Measurements from ENCODE around the gene TMEM139. TPM values are rescaled to one million over a fixed set of nuclear protein-coding genes. Genes with fewer than 3 reads are reported as not detected.
A peak's percentile ranks its signal among the peaks of the same experiment; 100 is the strongest.

TMEM139 gene
- total RNA-seq, 1 donor from 2014 or later, result 1.0 TPM

DNA sequence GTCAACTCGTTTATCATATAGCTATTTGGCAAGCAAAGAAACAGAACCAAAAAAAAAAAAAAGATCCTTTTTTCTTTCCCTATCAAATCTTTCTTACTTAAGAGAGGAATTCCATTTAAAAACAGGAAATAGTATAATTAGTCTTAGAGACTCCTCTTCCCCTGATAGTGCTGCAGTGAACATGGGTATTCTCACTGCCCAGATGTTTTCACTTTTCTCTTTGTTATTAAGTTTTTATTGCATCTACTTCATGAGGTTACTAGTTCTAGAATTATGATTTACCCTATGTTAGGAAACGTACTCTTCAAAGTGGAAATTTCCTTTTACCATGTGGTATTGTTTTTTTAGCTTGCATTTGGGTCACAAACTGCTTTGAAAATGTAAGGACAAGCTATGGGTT is 11.9 kb downstream of the TMEM139 start:
- Histone ChIP-seq H3K9me3 (ENCODE audit: control insufficient read depth in 3 of 3, low read length in 3 of 3) (no peaks in the 10 kb centered on the region), H3K27me3 (ENCODE audit: control insufficient read depth in 3 of 3, insufficient read depth in 3 of 3, low read length in 3 of 3) (no peaks in the 10 kb centered on the region), H3K9ac (ENCODE audit: low read depth in 1 of 3, low read length in 3 of 3) (peak overlapping the region in 1 of 3 donors; percentile 28), H3K4me3 (ENCODE audit: low read length in 3 of 3) (no peak overlapping the region), H3K27ac (ENCODE audit: low read depth, low read length) (peak overlapping the region; percentile 10), H3K36me3 (ENCODE audit: control insufficient read depth in 3 of 3, insufficient read depth in 3 of 3, low read length in 3 of 3) (peaks cover 51 to 74% (median 73%) of the 10 kb centered on the region in 3 donors), H3K4me1 (ENCODE audit: control insufficient read depth in 3 of 3, insufficient read depth in 3 of 3, low read length in 3 of 3) (peaks cover 0 to 20% (median 3%) of the 10 kb centered on the region in 3 donors)

DNA sequence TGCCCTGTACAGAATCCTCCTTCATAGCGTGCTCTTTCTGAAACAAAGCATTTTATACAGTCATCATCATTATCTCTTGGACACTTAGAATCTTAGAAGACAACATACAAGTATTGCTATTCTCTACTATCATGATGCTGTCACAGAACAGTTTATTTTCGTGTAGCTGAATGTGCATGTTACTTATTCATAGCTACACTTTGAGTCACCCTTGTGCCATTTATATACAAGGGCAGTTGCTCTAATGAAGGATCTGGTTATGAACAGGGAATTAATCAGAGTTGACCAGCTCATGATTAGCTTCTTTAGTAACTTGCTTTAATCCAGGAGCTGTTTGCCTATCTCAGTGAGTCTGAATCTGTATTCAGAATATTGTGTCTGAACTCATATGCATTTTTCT is 14.6 kb downstream of the TMEM139 start:
- Histone ChIP-seq H3K4me3 (ENCODE audit: low read length in 3 of 3) (no peak overlapping the region), H3K9me3 (ENCODE audit: control insufficient read depth in 3 of 3, low read length in 3 of 3) (no peaks in the 10 kb centered on the region), H3K9ac (ENCODE audit: low read depth in 1 of 3, low read length in 3 of 3) (no peak overlapping the region), H3K4me1 (ENCODE audit: control insufficient read depth in 3 of 3, insufficient read depth in 3 of 3, low read length in 3 of 3) (peaks cover 0 to 20% (median 3%) of the 10 kb centered on the region in 3 donors), H3K27ac (ENCODE audit: low read depth, low read length) (peak overlapping the region; percentile 9), H3K27me3 (ENCODE audit: control insufficient read depth in 3 of 3, insufficient read depth in 3 of 3, low read length in 3 of 3) (no peaks in the 10 kb centered on the region), H3K36me3 (ENCODE audit: control insufficient read depth in 3 of 3, insufficient read depth in 3 of 3, low read length in 3 of 3) (peaks cover 44 to 74% (median 71%) of the 10 kb centered on the region in 3 donors)

DNA sequence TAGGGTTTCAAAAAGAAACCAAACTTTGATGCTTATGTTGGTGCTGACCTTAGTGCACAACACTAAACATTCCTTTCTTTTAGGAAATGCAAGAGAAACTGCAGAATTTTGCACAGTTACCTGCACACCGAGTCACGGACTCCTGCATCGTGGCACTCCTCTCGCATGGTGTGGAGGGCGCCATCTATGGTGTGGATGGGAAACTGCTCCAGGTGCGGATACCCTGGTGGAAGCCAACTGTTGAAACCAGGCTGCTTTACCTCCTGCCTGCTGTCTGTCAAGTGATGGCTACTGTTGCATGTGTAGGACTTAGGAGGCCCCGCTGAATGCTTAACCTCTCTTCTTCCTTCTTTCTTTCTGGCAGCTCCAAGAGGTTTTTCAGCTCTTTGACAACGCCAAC is 15.1 kb downstream of the TMEM139 start:
- no peaks in the 10 kb centered on the region for H3K9me3 ChIP-seq (ENCODE audit: control insufficient read depth in 3 of 3, low read length in 3 of 3)
- H3K4me3 ChIP-seq (ENCODE audit: low read length in 3 of 3), result no peak overlapping the region
- peaks cover 0 to 20% (median 3%) of the 10 kb centered on the region in 3 donors for H3K4me1 ChIP-seq (ENCODE audit: control insufficient read depth in 3 of 3, insufficient read depth in 3 of 3, low read length in 3 of 3)
- peak overlapping the region; percentile 9 for H3K27ac ChIP-seq (ENCODE audit: low read depth, low read length)
- peaks cover 46 to 74% (median 71%) of the 10 kb centered on the region in 3 donors for H3K36me3 ChIP-seq (ENCODE audit: control insufficient read depth in 3 of 3, insufficient read depth in 3 of 3, low read length in 3 of 3)
- H3K9ac ChIP-seq (ENCODE audit: low read depth in 1 of 3, low read length in 3 of 3), result no peak overlapping the region
- H3K27me3 ChIP-seq (ENCODE audit: control insufficient read depth in 3 of 3, insufficient read depth in 3 of 3, low read length in 3 of 3), result no peaks in the 10 kb centered on the region

DNA sequence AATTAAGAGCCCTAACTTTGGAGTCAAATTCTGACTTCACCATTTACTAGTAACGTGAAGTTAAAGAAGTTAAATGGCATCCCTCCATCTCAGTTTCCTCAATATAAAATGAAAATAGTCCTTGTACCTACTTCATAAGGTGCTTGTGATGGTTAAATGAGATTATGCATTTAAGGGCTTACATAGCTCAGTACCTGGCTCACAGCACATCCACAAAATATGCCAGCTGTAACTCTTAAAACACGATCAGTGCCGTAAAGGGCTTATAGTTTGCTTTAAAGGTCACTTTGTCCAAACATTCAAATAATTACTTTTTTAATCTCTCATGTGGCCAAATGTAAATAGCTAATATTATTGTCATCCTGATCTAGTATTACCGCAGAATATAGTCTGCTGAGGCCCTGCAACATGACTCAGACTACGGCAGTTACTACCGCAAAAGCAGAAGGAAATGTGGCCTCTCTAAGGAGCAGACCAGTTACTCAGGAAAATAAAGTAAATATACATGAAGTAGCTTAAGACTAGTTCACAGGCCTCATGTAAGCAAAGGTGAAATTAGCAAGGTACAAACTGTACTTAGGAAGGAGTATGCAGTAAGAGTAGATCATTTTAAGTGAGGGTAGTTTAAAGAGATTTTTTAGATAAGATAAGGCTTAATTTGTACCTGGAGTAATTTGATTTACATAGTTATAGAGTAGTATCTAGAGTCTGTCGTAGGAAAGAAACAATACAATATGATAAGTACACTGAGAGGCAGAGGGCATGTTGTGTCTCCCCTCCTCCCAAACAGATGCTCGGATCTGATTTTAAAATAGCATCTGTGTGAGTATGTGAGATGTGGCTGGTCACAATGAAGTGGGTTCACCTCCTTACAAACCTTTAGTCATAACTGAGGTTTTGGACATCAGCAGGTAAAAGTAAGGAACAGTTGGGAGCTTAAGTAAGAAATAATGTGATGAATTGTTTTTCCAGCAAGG is 16.5 kb downstream of the TMEM139 start:
- no peaks in the 10 kb centered on the region for H3K27me3 ChIP-seq (ENCODE audit: control insufficient read depth in 3 of 3, insufficient read depth in 3 of 3, low read length in 3 of 3)
- peaks cover 50 to 77% (median 69%) of the 10 kb centered on the region in 3 donors for H3K36me3 ChIP-seq (ENCODE audit: control insufficient read depth in 3 of 3, insufficient read depth in 3 of 3, low read length in 3 of 3)
- H3K9ac ChIP-seq (ENCODE audit: low read depth in 1 of 3, low read length in 3 of 3), result no peak overlapping the region
- H3K4me3 ChIP-seq (ENCODE audit: low read length in 3 of 3), result no peak overlapping the region
- peaks cover 0 to 13% (median 2%) of the 10 kb centered on the region in 3 donors for H3K4me1 ChIP-seq (ENCODE audit: control insufficient read depth in 3 of 3, insufficient read depth in 3 of 3, low read length in 3 of 3)
- H3K9me3 ChIP-seq (ENCODE audit: control insufficient read depth in 3 of 3, low read length in 3 of 3), result no peaks in the 10 kb centered on the region
- H3K27ac ChIP-seq (ENCODE audit: low read depth, low read length), result no peak overlapping the region

DNA sequence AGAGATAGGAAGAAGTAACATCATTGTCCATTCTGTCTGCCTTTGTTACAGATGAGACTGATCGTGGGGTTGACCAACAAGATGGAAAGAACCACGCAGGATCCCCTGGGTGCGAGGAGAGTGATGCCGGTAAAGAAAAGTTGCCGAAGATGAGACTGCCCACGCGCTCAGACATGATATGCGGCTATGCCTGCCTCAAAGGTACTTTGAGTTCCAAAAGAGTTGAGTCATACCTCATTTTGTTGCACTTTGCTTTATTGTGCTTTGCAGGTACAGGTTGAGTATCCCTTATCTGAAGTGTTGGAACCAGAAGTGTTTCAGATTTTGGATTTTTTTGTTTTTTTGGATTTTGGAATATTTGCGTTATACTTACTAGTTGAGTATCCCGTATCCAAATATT is 19.0 kb downstream of the TMEM139 start:
- no peaks in the 10 kb centered on the region for H3K27me3 ChIP-seq (ENCODE audit: control insufficient read depth in 3 of 3, insufficient read depth in 3 of 3, low read length in 3 of 3)
- no peak overlapping the region for H3K9ac ChIP-seq (ENCODE audit: low read depth in 1 of 3, low read length in 3 of 3)
- no peak overlapping the region for H3K27ac ChIP-seq (ENCODE audit: low read depth, low read length)
- H3K4me3 ChIP-seq (ENCODE audit: low read length in 3 of 3), result no peak overlapping the region
- H3K4me1 ChIP-seq (ENCODE audit: control insufficient read depth in 3 of 3, insufficient read depth in 3 of 3, low read length in 3 of 3), result peaks cover 5 to 13% (median 7%) of the 10 kb centered on the region in 3 donors
- H3K36me3 ChIP-seq (ENCODE audit: control insufficient read depth in 3 of 3, insufficient read depth in 3 of 3, low read length in 3 of 3), result peaks cover 49 to 74% (median 73%) of the 10 kb centered on the region in 3 donors
- no peaks in the 10 kb centered on the region for H3K9me3 ChIP-seq (ENCODE audit: control insufficient read depth in 3 of 3, low read length in 3 of 3)

DNA sequence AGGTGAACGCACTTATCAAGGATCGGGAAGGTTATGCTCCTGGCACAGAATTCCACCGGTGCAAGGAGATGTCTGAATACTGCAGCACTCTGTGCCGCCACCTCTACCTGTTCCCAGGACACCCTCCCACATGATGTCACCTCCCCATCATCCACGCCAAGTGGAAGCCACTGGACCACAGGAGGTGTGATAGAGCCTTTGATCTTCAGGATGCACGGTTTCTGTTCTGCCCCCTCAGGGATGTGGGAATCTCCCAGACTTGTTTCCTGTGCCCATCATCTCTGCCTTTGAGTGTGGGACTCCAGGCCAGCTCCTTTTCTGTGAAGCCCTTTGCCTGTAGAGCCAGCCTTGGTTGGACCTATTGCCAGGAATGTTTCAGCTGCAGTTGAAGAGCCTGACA is 20.2 kb downstream of the TMEM139 start:
- Histone ChIP-seq H3K27ac (ENCODE audit: low read depth, low read length) (no peak overlapping the region), H3K36me3 (ENCODE audit: control insufficient read depth in 3 of 3, insufficient read depth in 3 of 3, low read length in 3 of 3) (peaks cover 44 to 70% (median 63%) of the 10 kb centered on the region in 3 donors), H3K4me1 (ENCODE audit: control insufficient read depth in 3 of 3, insufficient read depth in 3 of 3, low read length in 3 of 3) (peaks cover 9 to 11% (median 11%) of the 10 kb centered on the region in 3 donors), H3K9me3 (ENCODE audit: control insufficient read depth in 3 of 3, low read length in 3 of 3) (no peaks in the 10 kb centered on the region), H3K27me3 (ENCODE audit: control insufficient read depth in 3 of 3, insufficient read depth in 3 of 3, low read length in 3 of 3) (no peaks in the 10 kb centered on the region), H3K9ac (ENCODE audit: low read depth in 1 of 3, low read length in 3 of 3) (no peak overlapping the region), H3K4me3 (ENCODE audit: low read length in 3 of 3) (no peak overlapping the region)

DNA sequence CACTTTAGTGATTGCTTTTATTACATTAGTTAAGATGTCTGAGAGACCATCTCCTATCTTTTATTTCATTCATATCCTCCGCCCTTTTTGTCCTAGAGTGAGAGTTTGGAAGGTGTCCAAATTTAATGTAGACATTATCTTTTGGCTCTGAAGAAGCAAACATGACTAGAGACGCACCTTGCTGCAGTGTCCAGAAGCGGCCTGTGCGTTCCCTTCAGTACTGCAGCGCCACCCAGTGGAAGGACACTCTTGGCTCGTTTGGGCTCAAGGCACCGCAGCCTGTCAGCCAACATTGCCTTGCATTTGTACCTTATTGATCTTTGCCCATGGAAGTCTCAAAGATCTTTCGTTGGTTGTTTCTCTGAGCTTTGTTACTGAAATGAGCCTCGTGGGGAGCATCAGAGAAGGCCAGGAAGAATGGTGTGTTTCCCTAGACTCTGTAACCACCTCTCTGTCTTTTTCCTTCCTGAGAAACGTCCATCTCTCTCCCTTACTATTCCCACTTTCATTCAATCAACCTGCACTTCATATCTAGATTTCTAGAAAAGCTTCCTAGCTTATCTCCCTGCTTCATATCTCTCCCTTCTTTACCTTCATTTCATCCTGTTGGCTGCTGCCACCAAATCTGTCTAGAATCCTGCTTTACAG is 20.8 kb downstream of the TMEM139 start:
- Histone ChIP-seq H3K9ac (ENCODE audit: low read depth in 1 of 3, low read length in 3 of 3) (no peak overlapping the region), H3K4me3 (ENCODE audit: low read length in 3 of 3) (no peak overlapping the region), H3K27me3 (ENCODE audit: control insufficient read depth in 3 of 3, insufficient read depth in 3 of 3, low read length in 3 of 3) (no peaks in the 10 kb centered on the region), H3K9me3 (ENCODE audit: control insufficient read depth in 3 of 3, low read length in 3 of 3) (no peaks in the 10 kb centered on the region), H3K36me3 (ENCODE audit: control insufficient read depth in 3 of 3, insufficient read depth in 3 of 3, low read length in 3 of 3) (peaks cover 38 to 63% (median 57%) of the 10 kb centered on the region in 3 donors), H3K4me1 (ENCODE audit: control insufficient read depth in 3 of 3, insufficient read depth in 3 of 3, low read length in 3 of 3) (peaks cover 9 to 11% (median 11%) of the 10 kb centered on the region in 3 donors), H3K27ac (ENCODE audit: low read depth, low read length) (no peak overlapping the region)

DNA sequence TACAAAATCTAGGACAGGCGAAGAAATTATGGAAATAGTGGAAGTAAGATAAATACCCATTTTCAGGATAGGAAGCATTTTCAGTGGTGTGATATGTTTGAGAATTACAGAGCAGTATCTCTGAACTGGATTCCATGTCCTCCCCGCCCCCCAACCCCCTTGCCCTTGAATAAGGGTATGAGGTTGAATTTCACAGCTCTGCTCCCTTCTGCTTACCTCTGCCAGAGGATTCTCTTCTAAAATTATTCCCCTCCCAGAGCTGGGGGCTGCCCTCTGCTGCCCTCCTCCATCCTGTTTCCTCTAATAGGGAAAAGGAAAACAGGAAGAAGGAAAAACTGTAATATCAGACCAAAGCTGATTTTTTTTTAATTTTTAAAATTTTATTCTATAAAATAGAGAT is 23.9 kb downstream of the TMEM139 start:
- H3K4me1 ChIP-seq (ENCODE audit: control insufficient read depth in 3 of 3, insufficient read depth in 3 of 3, low read length in 3 of 3), result peaks cover 9 to 11% (median 11%) of the 10 kb centered on the region in 3 donors
- H3K9me3 ChIP-seq (ENCODE audit: control insufficient read depth in 3 of 3, low read length in 3 of 3), result no peaks in the 10 kb centered on the region
- H3K27me3 ChIP-seq (ENCODE audit: control insufficient read depth in 3 of 3, insufficient read depth in 3 of 3, low read length in 3 of 3), result no peaks in the 10 kb centered on the region
- peak overlapping the region in 2 of 3 donors; percentile 29 to 57 for H3K9ac ChIP-seq (ENCODE audit: low read depth in 1 of 3, low read length in 3 of 3)
- H3K4me3 ChIP-seq (ENCODE audit: low read length in 3 of 3), result no peak overlapping the region
- peaks cover 23 to 35% (median 32%) of the 10 kb centered on the region in 3 donors for H3K36me3 ChIP-seq (ENCODE audit: control insufficient read depth in 3 of 3, insufficient read depth in 3 of 3, low read length in 3 of 3)
- H3K27ac ChIP-seq (ENCODE audit: low read depth, low read length), result peak overlapping the region; percentile 54

DNA sequence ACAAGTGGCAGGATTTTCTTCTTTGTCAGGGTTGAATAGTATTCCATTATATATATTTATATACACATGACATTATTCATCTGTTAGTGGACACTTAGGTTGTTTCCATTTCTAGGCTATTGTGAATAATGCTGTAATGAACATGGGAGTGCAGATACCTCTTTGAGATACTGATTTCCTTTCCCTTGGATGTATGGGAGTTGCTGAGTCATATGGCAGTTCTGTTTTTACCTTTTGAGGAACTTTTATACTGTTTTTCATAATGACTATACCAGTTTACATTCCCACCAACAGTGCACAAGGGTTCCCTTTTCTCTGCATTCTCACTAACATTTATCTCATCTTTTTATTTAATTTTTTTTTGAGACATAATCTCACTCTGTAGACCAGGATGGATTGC is 29.4 kb downstream of the TMEM139 start:
- Histone ChIP-seq H3K27ac (ENCODE audit: low read depth, low read length) (no peak overlapping the region), H3K36me3 (ENCODE audit: control insufficient read depth in 3 of 3, insufficient read depth in 3 of 3, low read length in 3 of 3) (peaks cover 0 to 2% (median 0%) of the 10 kb centered on the region in 3 donors), H3K4me1 (ENCODE audit: control insufficient read depth in 3 of 3, insufficient read depth in 3 of 3, low read length in 3 of 3) (peaks cover 23 to 29% (median 24%) of the 10 kb centered on the region in 3 donors)

More for the DNA sequence above, 29.4 kb downstream of the TMEM139 start:
- Histone ChIP-seq H3K9ac (ENCODE audit: low read depth in 1 of 3, low read length in 3 of 3) (no peak overlapping the region), H3K9me3 (ENCODE audit: control insufficient read depth in 3 of 3, low read length in 3 of 3) (no peaks in the 10 kb centered on the region), H3K4me3 (ENCODE audit: low read length in 3 of 3) (no peak overlapping the region), H3K27me3 (ENCODE audit: control insufficient read depth in 3 of 3, insufficient read depth in 3 of 3, low read length in 3 of 3) (no peaks in the 10 kb centered on the region)

All from skeletal muscle tissue (tissue), 4 donors.